Fibroblast of skin of back (primary cell): ENCODE results near the gene RECK.
"Not testable (repeated sequence)": the region's sequence is repeated elsewhere in the genome, so short reads cannot be mapped to it uniquely, and the experiment has no call there.

ENCODE experiments used
- DNase-seq: peaks from one replicate; pipeline ENCODE4 v3.0.0-alpha.2; 2013

RECK gene

GRCh38 chr9:36074870-36075532 is 38.3 kb downstream of the RECK start:
- peak; percentile 75 for DNase-seq

GRCh38 chr9:36078051-36078450 is 41.3 kb downstream of the RECK start:
- no peak for DNase-seq

DNA sequence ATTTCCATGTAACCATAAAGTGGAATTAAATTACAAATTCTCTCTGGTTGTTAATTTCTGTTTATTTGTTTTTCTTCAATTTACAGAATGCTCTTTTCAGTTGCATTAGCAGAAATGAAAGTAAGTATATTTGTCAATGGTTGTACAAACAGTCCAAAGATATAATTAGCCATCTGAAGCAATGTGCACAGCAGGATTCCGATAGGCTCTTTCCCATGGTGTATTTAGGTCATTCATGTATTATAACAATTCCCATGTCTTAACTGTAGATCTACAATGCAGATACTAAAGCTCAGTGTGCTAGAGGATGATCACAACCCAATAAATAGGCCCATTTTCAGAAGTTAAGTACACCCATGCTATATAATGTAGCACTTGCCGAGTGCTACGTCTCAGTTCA is 43.8 kb downstream of the RECK start:
- DNase-seq = no peak

GRCh38 chr9:36082931-36083330 is 46.2 kb downstream of the RECK start:
- DNase-seq = no peak

DNA sequence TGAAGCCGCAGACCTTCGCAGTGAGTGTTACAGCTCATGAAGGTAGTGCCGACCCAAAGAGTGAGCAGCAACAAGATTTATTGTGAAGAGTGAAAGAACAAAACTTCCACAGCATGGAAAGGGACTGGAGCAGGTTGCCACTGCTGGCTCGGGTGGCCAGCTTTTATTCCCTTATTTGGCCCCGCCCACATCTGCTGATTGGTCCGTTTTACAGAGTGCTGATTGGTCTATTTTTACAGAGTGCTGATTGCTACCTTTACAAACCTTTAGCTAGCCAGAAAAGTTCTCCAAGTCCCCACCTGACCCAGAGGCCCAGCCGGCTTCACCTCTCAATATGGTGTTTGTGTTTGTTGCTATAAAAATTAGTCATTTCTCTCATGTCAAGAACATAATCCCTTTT is 49.7 kb downstream of the RECK start:
- no peak for DNase-seq

- not testable (repeated sequence) for DNase-seq
These were observed 50.3 kb downstream of the RECK start for GRCh38 chr9:36087054-36087453.

- no peak for DNase-seq
These were observed 51.3 kb downstream of the RECK start for GRCh38 chr9:36088020-36088419.

GRCh38 chr9:36091026-36091953 is 54.6 kb downstream of the RECK start:
- DNase-seq = peak; percentile 88

GRCh38 chr9:36092014-36092413 is 55.3 kb downstream of the RECK start:
- no peak for DNase-seq

DNA sequence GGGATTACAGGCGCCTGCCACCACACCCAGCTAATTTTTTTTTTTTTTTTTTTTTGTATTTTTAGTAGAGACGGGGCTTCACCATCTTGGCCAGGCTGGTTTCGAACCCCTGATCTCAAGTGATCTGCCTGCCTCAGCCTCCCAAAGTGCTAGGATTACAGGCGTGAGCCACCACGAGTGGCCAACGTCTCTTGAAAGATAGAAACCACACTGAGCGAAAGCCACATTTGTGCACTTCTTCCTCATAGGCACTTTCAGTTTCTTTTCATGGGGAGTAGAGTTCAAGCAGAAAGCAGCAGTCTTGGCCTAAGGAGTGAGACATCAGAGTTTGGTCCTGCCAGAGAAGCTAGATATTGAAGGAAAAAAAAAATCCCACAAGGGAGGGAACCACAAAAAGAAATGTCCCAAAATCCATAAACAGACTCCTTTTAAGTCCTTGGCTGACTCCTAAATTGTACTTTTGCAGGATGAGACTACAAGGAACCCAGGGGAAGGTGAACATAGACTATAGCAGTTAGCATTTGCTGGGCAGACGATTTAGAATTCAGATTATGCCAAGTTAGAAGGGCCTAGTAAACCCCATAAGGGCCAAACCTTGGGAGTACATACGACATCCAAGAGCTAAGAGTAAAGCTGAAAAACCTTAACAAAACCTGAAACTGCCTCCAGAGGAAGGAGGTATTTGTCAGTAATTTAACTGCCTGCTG is 55.9 kb downstream of the RECK start:
- no peak for DNase-seq

- DNase-seq = no peak
These were observed 56.7 kb downstream of the RECK start for GRCh38 chr9:36093384-36093783.

GRCh38 chr9:36099718-36100117 is 63.0 kb downstream of the RECK start:
- no peak for DNase-seq

- peak; percentile 89 for DNase-seq
These were observed 63.8 kb downstream of the RECK start for GRCh38 chr9:36100532-36100931.

GRCh38 chr9:36101916-36102741 is 65.4 kb downstream of the RECK start:
- DNase-seq = peak; percentile 100

- DNase-seq = peak; percentile 74
These were observed 66.2 kb downstream of the RECK start for GRCh38 chr9:36102742-36103495.

DNA sequence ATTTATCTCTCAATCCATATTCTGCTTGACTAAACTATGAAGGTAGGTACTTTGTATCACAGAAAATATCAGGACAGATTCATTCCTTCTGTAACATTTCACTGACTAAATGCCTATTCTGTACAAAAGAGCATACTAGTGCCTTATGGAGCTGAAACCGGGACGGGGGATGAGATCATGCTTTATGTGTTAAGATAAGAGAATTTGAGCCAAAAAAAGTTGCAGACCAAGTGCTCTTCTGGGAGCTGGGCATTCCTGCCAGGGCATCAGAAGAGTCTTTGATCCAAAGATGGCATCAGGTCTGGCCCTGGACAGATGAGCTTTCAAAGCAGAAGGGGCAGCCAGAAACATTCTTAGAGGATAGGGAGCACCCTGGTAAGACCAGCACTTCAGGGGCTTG is 72.4 kb downstream of the RECK start:
- DNase-seq = no peak

GRCh38 chr9:36110434-36110833 is 73.7 kb downstream of the RECK start:
- DNase-seq = no peak

DNA sequence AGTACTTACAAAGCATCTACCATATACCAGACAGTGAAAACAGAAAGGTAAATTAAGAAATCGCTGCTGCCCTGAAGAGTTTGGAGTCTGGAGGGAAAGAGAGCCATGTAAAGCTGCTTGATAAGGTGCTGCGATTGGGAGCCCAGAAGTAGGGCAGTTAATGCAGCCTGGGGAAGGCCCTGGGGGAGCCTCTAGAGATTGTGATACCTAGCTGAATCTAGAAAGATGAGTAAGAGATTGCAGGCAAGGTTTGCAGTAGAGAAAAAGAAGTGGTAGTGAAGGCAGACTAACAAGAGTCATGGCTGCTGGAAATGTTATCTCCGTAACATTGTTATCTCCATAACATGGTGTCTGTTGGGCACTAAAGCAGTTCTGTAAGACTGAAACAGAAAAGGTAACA is 75.8 kb downstream of the RECK start:
- no peak for DNase-seq

DNA sequence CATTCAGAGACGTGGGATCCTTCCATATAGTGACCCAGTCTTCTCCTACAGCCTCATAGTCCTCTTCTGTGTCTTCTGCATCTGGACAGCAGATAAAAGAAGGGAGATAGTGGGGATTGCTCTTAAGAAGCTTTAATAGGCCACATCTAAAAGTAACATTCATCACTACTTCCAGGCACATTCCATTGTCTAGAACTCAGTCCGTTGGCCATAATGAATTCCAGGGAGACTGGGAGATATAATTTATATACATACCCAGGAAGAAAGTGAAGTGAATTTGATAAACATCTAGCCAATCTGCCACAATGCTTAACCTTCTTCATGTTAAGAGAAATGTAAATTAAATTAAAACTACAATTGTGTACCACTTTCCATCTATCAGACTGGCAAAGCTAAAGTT is 77.3 kb downstream of the RECK start:
- DNase-seq = no peak

GRCh38 chr9:36116593-36116992 is 79.9 kb downstream of the RECK start:
- no peak for DNase-seq

GRCh38 chr9:36118201-36118600 is 81.5 kb downstream of the RECK start:
- no peak for DNase-seq

DNA sequence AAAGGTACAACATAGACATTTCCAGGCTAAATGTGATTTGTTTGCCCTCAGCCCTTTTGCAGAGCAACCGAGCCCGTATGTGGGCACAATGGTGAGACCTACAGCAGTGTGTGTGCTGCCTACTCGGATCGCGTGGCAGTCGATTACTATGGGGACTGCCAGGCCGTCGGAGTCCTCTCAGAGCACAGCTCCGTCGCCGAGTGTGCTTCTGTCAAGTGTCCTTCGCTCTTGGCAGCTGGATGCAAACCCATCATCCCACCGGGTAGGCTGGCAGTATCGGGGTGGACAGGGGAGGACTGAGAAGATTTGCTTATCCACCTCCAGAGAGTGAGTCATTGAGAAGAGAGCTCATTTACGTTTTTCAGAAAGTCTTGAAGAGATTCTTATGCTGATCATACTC is 82.0 kb downstream of the RECK start:
- DNase-seq = no peak
